Stimulated activated effector memory CD8-positive, alpha-beta T cell treated with anti-CD3 and anti-CD28 coated beads, Interleukin-12 subunit alpha, Interleukin-12 subunit beta, amount 100 ng/mL, for 72 hours (primary cell): Measurements from ENCODE around the gene RUNX1.
A peak's percentile ranks its signal among the peaks of the same experiment; 100 is the strongest.

Source experiments
- ATAC-seq: fragments of 150-1000 bp; cut with Tn5 transposase; 2 replicates; pipeline ENCODE4 v1.10.0; 2021
- DNase-seq, 2 donors: peaks; one replicate each; pipeline ENCODE4 v3.0.0; 2021 to 2022; ENCODE audit warnings: low spot score in 2 of 2
- H3K27ac Mint-ChIP-seq: one replicate; pipeline ENCODE4 v1.8.0; 2022; ENCODE audit warnings: mild to moderate bottlenecking, mixed read lengths
- H3K36me3 Mint-ChIP-seq: one replicate; pipeline ENCODE4 v1.8.0; 2022; ENCODE audit warnings: mild to moderate bottlenecking, mixed read lengths
- H3K4me1 Mint-ChIP-seq: one replicate; pipeline ENCODE4 v1.8.0; 2022; ENCODE audit warnings: mixed read lengths
- H3K4me3 Mint-ChIP-seq: one replicate; pipeline ENCODE4 v1.8.0; 2022; ENCODE audit warnings: mild to moderate bottlenecking, mixed read lengths
- H3K9me3 Mint-ChIP-seq: one replicate; pipeline ENCODE4 v1.8.0; 2022; ENCODE audit warnings: mixed read lengths

Gene RUNX1

DNA sequence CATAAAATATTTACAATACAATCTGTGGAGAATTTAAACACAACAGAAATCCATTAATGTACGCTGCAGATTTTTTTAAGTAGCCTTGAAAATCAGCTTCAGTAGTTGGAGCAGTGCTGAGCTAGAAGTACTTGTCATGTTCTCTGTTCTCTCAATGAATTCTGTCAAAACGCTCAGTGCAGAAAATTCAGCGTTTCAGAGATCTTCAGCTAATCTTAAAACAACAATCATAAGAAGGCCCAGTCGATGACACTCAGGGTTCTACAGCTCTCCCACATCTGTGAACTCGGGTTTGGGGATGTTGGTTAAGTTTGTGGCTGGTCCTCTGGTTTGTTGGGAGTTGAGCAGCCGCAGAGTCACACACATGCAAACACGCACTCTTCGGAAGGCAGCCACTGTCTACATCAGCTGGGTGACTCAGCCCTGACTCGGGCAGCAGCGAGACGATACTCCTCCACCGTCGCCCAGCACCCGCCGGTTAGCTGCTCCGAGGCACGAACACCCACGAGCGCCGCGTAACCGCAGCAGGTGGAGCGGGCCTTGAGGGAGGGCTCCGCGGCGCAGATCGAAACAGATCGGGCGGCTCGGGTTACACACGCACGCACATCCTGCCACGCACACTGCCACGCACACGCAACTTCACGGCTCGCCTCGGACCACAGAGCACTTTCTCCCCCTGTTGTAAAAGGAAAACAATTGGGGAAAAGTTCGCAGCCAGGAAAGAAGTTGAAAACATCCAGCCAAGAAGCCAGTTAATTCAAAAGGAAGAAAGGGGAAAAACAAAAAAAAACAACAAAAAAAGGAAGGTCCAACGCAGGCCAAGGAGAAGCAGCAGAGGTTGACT is 161.2 kb downstream of the RUNX1 start:
- DNase-seq (peak; percentile 70 to 90), ATAC-seq (peak; percentile 80)
- Mint-ChIP-seq H3K27ac (peak overlapping the region; percentile 99), H3K4me1 (peaks cover 20% of the 10 kb centered on the region), H3K4me3 (peak overlapping the region; percentile 95), H3K9me3 (no peaks in the 10 kb centered on the region), H3K36me3 (peaks cover 69% of the 10 kb centered on the region)

GRCh38 chr21:34887105-34887442 is 162.0 kb downstream of the RUNX1 start:
- no peaks in the 10 kb centered on the region for H3K9me3 Mint-ChIP-seq
- H3K36me3 Mint-ChIP-seq, result peaks cover 78% of the 10 kb centered on the region
- H3K4me1 Mint-ChIP-seq, result peaks cover 29% of the 10 kb centered on the region

GRCh38 chr21:34886240-34887104 is 162.6 kb downstream of the RUNX1 start:
- H3K4me1 Mint-ChIP-seq, result peaks cover 33% of the 10 kb centered on the region
- peak overlapping the region; percentile 99 for H3K27ac Mint-ChIP-seq
- H3K4me3 Mint-ChIP-seq, result peak overlapping the region; percentile 95
- ATAC-seq, result no peak
- peaks cover 81% of the 10 kb centered on the region for H3K36me3 Mint-ChIP-seq
- no peaks in the 10 kb centered on the region for H3K9me3 Mint-ChIP-seq
- DNase-seq, result peak in 1 of 2 donors; percentile 68

More at GRCh38 chr21:34887105-34887442, 162.0 kb downstream of the RUNX1 start:
- H3K4me3 Mint-ChIP-seq, result peak overlapping the region; percentile 95
- DNase-seq (no peak), ATAC-seq (no peak)
- H3K27ac Mint-ChIP-seq, result peak overlapping the region; percentile 99

GRCh38 chr21:34885626-34886239 is 163.4 kb downstream of the RUNX1 start:
- ATAC-seq, result no peak
- Mint-ChIP-seq H3K9me3 (no peaks in the 10 kb centered on the region), H3K27ac (peak overlapping the region; percentile 99), H3K4me3 (peak overlapping the region; percentile 95), H3K36me3 (peaks cover 85% of the 10 kb centered on the region), H3K4me1 (peaks cover 38% of the 10 kb centered on the region)
- DNase-seq, result peak in 1 of 2 donors; percentile 50

- Mint-ChIP-seq H3K4me3 (peak overlapping the region; percentile 95), H3K27ac (peak overlapping the region; percentile 99), H3K9me3 (no peaks in the 10 kb centered on the region), H3K4me1 (peaks cover 38% of the 10 kb centered on the region), H3K36me3 (peaks cover 91% of the 10 kb centered on the region)
- ATAC-seq, result no peak
- peak in 1 of 2 donors; percentile 46 for DNase-seq
Observed at GRCh38 chr21:34885125-34885524, 164.0 kb downstream of the RUNX1 start.

GRCh38 chr21:34884346-34884929 is 164.7 kb downstream of the RUNX1 start:
- ATAC-seq, result no peak
- Mint-ChIP-seq H3K4me1 (peaks cover 43% of the 10 kb centered on the region), H3K4me3 (peak overlapping the region; percentile 95), H3K27ac (peak overlapping the region; percentile 99), H3K9me3 (no peaks in the 10 kb centered on the region), H3K36me3 (peaks cover 97% of the 10 kb centered on the region)
- peak in 1 of 2 donors; percentile 38 for DNase-seq

DNA sequence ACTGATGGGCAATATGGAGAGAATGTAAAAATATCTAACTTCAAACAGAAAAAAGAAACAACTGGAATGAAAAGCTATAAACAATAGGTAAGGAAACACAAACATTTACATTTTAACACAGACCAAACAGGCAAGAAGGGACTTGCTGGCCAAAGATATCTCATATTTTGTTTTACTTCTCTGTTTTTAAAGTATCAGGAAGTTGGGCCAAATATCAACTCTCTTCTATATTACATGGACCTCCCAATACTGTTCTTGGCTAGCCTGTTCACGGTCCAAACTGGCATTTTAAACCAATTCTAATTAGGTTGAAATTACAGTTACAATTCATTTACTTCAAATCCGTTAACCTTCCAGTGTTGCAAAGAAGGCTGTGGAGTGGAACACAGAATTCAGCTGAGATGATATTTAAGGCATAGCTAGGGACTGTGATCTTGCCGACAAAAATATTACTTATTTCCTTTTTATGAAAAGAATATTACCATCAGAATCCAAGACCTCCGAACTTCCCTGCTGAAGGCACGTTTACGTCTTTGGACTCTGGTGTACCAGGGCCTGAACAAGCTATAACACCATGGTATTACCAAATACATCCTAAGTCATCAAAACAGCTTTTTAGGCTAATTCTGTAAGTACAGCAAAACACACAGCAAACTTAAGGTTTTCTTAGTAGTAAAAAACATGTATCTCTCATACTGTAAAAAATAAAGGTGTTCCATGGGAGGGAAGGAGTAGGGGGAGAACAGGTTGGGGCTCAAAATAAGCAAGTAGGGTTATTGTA is 165.4 kb downstream of the RUNX1 start:
- no peaks in the 10 kb centered on the region for H3K9me3 Mint-ChIP-seq
- peak overlapping the region; percentile 95 for H3K4me3 Mint-ChIP-seq
- ATAC-seq (no peak), DNase-seq (peak in 1 of 2 donors; percentile 18)
- H3K4me1 Mint-ChIP-seq, result peaks cover 47% of the 10 kb centered on the region
- H3K27ac Mint-ChIP-seq, result peak overlapping the region; percentile 99
- peaks cover 99% of the 10 kb centered on the region for H3K36me3 Mint-ChIP-seq

DNA sequence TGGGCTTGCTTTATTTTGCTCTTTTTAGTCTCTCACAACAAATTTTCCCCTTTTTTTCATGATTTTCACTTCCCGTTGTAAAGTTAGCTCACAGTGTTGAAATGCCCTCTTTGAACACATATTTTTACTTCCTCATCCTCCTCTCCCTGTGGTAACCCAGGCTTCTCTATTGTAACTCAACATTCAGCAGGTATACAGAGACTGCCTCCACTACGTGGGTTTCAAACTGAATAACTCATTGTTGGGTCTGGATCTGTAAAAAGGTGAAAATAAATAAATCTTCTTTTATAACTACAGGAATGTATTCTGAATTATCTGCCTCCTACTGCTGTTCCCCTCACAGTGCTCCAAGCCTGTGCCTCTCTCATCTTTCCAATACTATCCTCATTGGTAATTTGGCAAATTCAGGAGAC is 166.4 kb downstream of the RUNX1 start:
- H3K4me1 Mint-ChIP-seq, result peaks cover 49% of the 10 kb centered on the region
- no peak for ATAC-seq
- peak overlapping the region; percentile 95 for H3K4me3 Mint-ChIP-seq
- H3K9me3 Mint-ChIP-seq, result no peaks in the 10 kb centered on the region
- DNase-seq, result peak in 1 of 2 donors; percentile 32
- peak overlapping the region; percentile 99 for H3K27ac Mint-ChIP-seq
- H3K36me3 Mint-ChIP-seq, result peaks cover 100% of the 10 kb centered on the region

- peak in 1 of 2 donors; percentile 35 for DNase-seq
- Mint-ChIP-seq H3K36me3 (peaks cover 100% of the 10 kb centered on the region), H3K27ac (peak overlapping the region; percentile 99), H3K4me3 (peak overlapping the region; percentile 95), H3K9me3 (no peaks in the 10 kb centered on the region), H3K4me1 (peaks cover 54% of the 10 kb centered on the region)
- ATAC-seq, result peak; percentile 68
Observed at GRCh38 chr21:34881839-34882371, 167.2 kb downstream of the RUNX1 start.

DNA sequence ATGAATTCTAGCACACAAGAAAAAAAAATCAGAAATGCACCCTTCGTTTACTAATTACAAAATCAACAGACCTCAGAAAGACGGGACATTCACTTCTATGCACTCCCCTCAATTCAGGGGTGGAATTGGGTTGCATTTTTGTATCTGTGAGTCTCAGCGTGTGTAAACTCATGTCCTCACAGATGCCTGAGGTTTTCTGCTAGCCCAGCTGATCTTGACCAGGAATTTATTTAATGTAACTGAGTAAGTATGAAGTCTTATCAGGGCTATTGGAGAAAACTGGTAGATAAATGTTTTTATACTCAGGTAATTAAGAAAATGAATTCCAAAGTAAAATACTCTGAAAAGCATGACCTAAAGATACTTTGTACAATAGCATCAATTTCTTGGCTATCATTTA is 167.7 kb downstream of the RUNX1 start:
- Mint-ChIP-seq H3K27ac (peak overlapping the region; percentile 99), H3K4me1 (peaks cover 54% of the 10 kb centered on the region), H3K36me3 (peaks cover 100% of the 10 kb centered on the region), H3K4me3 (peak overlapping the region; percentile 95), H3K9me3 (no peaks in the 10 kb centered on the region)
- ATAC-seq (no peak), DNase-seq (peak in 1 of 2 donors; percentile 35)

DNA sequence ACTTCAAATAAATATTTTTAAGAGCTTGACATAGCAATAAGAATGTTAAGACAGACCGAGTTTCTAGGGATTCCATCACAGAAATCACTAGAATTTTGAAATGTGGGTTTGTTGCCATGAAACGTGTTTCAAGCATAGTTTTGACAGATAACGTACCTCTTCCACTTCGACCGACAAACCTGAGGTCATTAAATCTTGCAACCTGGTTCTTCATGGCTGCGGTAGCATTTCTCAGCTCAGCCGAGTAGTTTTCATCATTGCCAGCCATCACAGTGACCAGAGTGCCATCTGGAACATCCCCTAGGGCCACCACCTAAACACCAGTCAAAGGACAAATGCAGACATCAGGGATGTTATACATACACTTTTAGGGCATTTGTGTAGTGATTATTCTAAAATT is 168.7 kb downstream of the RUNX1 start:
- H3K4me1 Mint-ChIP-seq, result peaks cover 60% of the 10 kb centered on the region
- H3K4me3 Mint-ChIP-seq, result peak overlapping the region; percentile 95
- peaks cover 100% of the 10 kb centered on the region for H3K36me3 Mint-ChIP-seq
- no peak for DNase-seq
- no peak for ATAC-seq
- no peaks in the 10 kb centered on the region for H3K9me3 Mint-ChIP-seq
- H3K27ac Mint-ChIP-seq, result no peak overlapping the region

GRCh38 chr21:34878940-34879339 is 170.2 kb downstream of the RUNX1 start:
- H3K27ac Mint-ChIP-seq, result peak overlapping the region; percentile 60
- ATAC-seq (peak; percentile 61), DNase-seq (peak in 1 of 2 donors; percentile 13)
- peaks cover 72% of the 10 kb centered on the region for H3K4me1 Mint-ChIP-seq
- H3K36me3 Mint-ChIP-seq, result peaks cover 100% of the 10 kb centered on the region
- no peak overlapping the region for H3K4me3 Mint-ChIP-seq
- no peaks in the 10 kb centered on the region for H3K9me3 Mint-ChIP-seq

GRCh38 chr21:34878501-34878900 is 170.6 kb downstream of the RUNX1 start:
- Mint-ChIP-seq H3K9me3 (no peaks in the 10 kb centered on the region), H3K4me1 (peaks cover 70% of the 10 kb centered on the region), H3K27ac (peak overlapping the region; percentile 60), H3K4me3 (no peak overlapping the region), H3K36me3 (peaks cover 100% of the 10 kb centered on the region)
- ATAC-seq (no peak), DNase-seq (no peak)
